GM06990 (cell line): ENCODE results near the gene ZNF444.
A peak's percentile ranks its signal among the peaks of the same experiment; 100 is the strongest.

Experiments used
- DNase-seq: peaks from one replicate; pipeline ENCODE4 v3.0.0-alpha.2; 2011; ENCODE audit not compliant: insufficient read length; ENCODE audit errors: extremely low read depth
- H3K27me3 ChIP-seq: replicated peaks from 2 replicates; pipeline ENCODE4 v1.6.0; 2011; ENCODE audit warnings: low read length; ENCODE audit not compliant: control insufficient read depth, insufficient read depth
- H3K36me3 ChIP-seq: 2 replicates; pipeline ENCODE4 v1.5.1; 2011; ENCODE audit warnings: low read length; ENCODE audit not compliant: control insufficient read depth, insufficient read depth
- H3K4me3 ChIP-seq: replicated peaks from 2 replicates; pipeline ENCODE4 v1.5.1; 2011; ENCODE audit warnings: low read depth, mild to moderate bottlenecking, control low read depth, low read length
- CTCF ChIP-seq: IDR thresholded peaks from 2 replicates; pipeline ENCODE4 v1.5.1; 2011; ENCODE audit warnings: low read length, control low read depth, mild to moderate bottlenecking, inconsistent platforms; ENCODE audit not compliant: insufficient read depth, poor library complexity, severe bottlenecking

ZNF444 gene

GRCh38 chr19:56119582-56119978 is 21.5 kb upstream of the ZNF444 start:
- no peaks in the 10 kb centered on the region for H3K27me3 ChIP-seq
- TF ChIP-seq CTCF, result no peak
- H3K4me3 ChIP-seq, result peak overlapping the region; percentile 93
- peaks cover 4% of the 10 kb centered on the region for H3K36me3 ChIP-seq
- DNase-seq, result no peak

- DNase-seq, result no peak
- TF ChIP-seq CTCF, result no peak
- no peaks in the 10 kb centered on the region for H3K27me3 ChIP-seq
- H3K4me3 ChIP-seq, result peak overlapping the region; percentile 93
- peaks cover 3% of the 10 kb centered on the region for H3K36me3 ChIP-seq
Measured at GRCh38 chr19:56120002-56120370, 21.1 kb upstream of the ZNF444 start.

GRCh38 chr19:56120371-56121179 is 20.5 kb upstream of the ZNF444 start:
- peak; percentile 89 for DNase-seq
- no peaks in the 10 kb centered on the region for H3K27me3 ChIP-seq
- H3K4me3 ChIP-seq, result peak overlapping the region; percentile 93
- TF ChIP-seq CTCF, result peak; percentile 19
- H3K36me3 ChIP-seq, result peaks cover 2% of the 10 kb centered on the region

- H3K27me3 ChIP-seq, result no peaks in the 10 kb centered on the region
- H3K4me3 ChIP-seq, result peak within 1 kb of the TSS; percentile 93
- H3K36me3 ChIP-seq, result peaks cover 2% of the 10 kb centered on the region
- TF ChIP-seq CTCF, result no peak
- peak; percentile 99 for DNase-seq
Measured at GRCh38 chr19:56121180-56122167, 19.6 kb upstream of the ZNF444 start, which contains the start of gene ZNF787. ZNF787 (minus strand) TSS chr19:56121295; CDS start chr19:56103217, 18,078 bp downstream.

- no peak for DNase-seq
- no peak for TF ChIP-seq CTCF
- Histone ChIP-seq H3K27me3 (no peaks in the 10 kb centered on the region), H3K4me3 (no peak overlapping the region), H3K36me3 (no peaks in the 10 kb centered on the region; the same call in 1 of the 2 replicates)
Measured at GRCh38 chr19:56123266-56123891, 17.7 kb upstream of the ZNF444 start.
